Sigmoid colon (tissue), 7 donors: ENCODE data around the gene COL4A2. TPM values are rescaled to one million over a fixed set of nuclear protein-coding genes. Genes with fewer than 3 reads are reported as not detected.

Source experiments
- DNase-seq: peaks from one replicate; pipeline ENCODE4 v3.0.0-alpha.2; 2019
- H3K27ac ChIP-seq, 4 donors: fragments of 200-600 bp; sonication (generic); one replicate each; pipeline ENCODE4 v1.5.1; 2016 to 2019; ENCODE audit warnings: mild to moderate bottlenecking in 1 of 4
- H3K27me3 ChIP-seq, 3 donors: fragments of 200-600 bp; sonication (generic); one replicate each; pipeline ENCODE4 v1.5.1; 2019; ENCODE audit warnings: mild to moderate bottlenecking in 1 of 3
- H3K36me3 ChIP-seq, 4 donors: fragments of 200-600 bp; sonication (generic); one replicate each; pipeline ENCODE4 v1.5.1; 2016 to 2019
- H3K4me1 ChIP-seq, 4 donors: fragments of 200-600 bp; sonication (generic); one replicate each; pipeline ENCODE4 v1.5.1; 2017 to 2019
- H3K4me3 ChIP-seq, 4 donors: fragments of 200-600 bp; sonication (generic); one replicate each; pipeline ENCODE4 v1.5.1; 2017 to 2019; ENCODE audit warnings: mild to moderate bottlenecking in 2 of 4, moderate library complexity in 1 of 4
- H3K9me3 ChIP-seq, 4 donors: fragments of 200-600 bp in 3 of 4; sonication (generic) in 3 of 4; one replicate each; pipeline versions ENCODE4 v1.5.1 to v1.6.1; 2013 to 2019
- EP300 ChIP-seq, 4 donors: sonication (generic); formaldehyde crosslinking; IDR thresholded peaks; one replicate each; pipeline ENCODE4 v1.6.1; 2017; ENCODE audit warnings: antibody characterized with exemption in 4 of 4
- POLR2A ChIP-seq, 2 donors: fragments of 450-650 bp; IDR thresholded peaks; one replicate each; pipeline ENCODE4 v1.6.1; 2016; ENCODE audit warnings: antibody characterized with exemption in 2 of 2, mild to moderate bottlenecking in 2 of 2, moderate library complexity in 2 of 2
- POLR2AphosphoS5 ChIP-seq, 4 donors: sonication (generic); formaldehyde crosslinking; IDR thresholded peaks; one replicate each; pipeline ENCODE4 v1.6.1; 2017; ENCODE audit warnings: antibody characterized with exemption in 4 of 4
- WGBS, 2 donors: extraction: QIAGEN DNeasy Blood & Tissue Kit; methylation state at CpG; one replicate each; pipeline ENCODE4 v1.1.7; 2013; 5-methylcytosine and 5-hydroxymethylcytosine counted together
- intact Hi-C: fragments of 100-400 bp; cut with DNase I; formaldehyde crosslinking; loops from one replicate; pipeline ENCODE4 v1.15.1; 2023
- polyA plus RNA-seq, 3 donors: library from polyadenylated mRNA; stranded (reverse); fragments of 200-250 nt; gene quantifications; one replicate each; pipeline ENCODE4 v1.2.3, GENCODE V29; 2013
- total RNA-seq, 4 donors: library from RNA; depleted of rRNA; stranded (reverse); fragments of >200 nt; gene quantifications; one replicate each; pipeline ENCODE4 v1.1.0, GENCODE V29; 2016
- TF ChIP-seq, protein P1 (sequence below), 4 experiments: fragments of 450-650 bp in 3 of 4; fragments of 200-600 bp in 1 of 4; IDR thresholded peaks; one replicate each; pipeline ENCODE4 v1.5.1; 2016 to 2019; ENCODE audit warnings: antibody characterized with exemption in 4 of 4, mild to moderate bottlenecking in 3 of 4, moderate library complexity in 2 of 4
- donor health status: healthy with polysubstance abuse.
- donor health status: Bipolar disorder and iron deficiency.
- donor health status: healthy.

The COL4A2 gene
- total and polyA plus RNA-seq, 7 donors: 24.0 to 1,039 (median 306) TPM

GRCh38 chr13:110376120-110376519 lies 69.0 kb downstream of the COL4A2 start:
- no peak for DNase-seq
- no peak overlapping the region for H3K4me3 ChIP-seq
- peaks cover 0 to 95% (median 92%) of the 10 kb centered on the region in 4 donors for H3K4me1 ChIP-seq
- intact Hi-C loops: no loop called here
- no peaks in the 10 kb centered on the region for H3K9me3 ChIP-seq
- H3K36me3 ChIP-seq: no peaks in the 10 kb centered on the region
- peak overlapping the region; percentile 68 to 100 (median 84) for H3K27ac ChIP-seq
- TF ChIP-seq POLR2AphosphoS5 (IDR thresholded peaks at IDR 0.05): peak; percentile 56 to 85 (median 66)
- TF ChIP-seq EP300 (IDR thresholded peaks at IDR 0.05): peak in 3 of 4 donors; percentile 34 to 93 (median 58)
- TF ChIP-seq POLR2A (IDR thresholded peaks at IDR 0.05): peak in 1 of 2 donors; percentile 21
- TF ChIP-seq, protein P1, sequence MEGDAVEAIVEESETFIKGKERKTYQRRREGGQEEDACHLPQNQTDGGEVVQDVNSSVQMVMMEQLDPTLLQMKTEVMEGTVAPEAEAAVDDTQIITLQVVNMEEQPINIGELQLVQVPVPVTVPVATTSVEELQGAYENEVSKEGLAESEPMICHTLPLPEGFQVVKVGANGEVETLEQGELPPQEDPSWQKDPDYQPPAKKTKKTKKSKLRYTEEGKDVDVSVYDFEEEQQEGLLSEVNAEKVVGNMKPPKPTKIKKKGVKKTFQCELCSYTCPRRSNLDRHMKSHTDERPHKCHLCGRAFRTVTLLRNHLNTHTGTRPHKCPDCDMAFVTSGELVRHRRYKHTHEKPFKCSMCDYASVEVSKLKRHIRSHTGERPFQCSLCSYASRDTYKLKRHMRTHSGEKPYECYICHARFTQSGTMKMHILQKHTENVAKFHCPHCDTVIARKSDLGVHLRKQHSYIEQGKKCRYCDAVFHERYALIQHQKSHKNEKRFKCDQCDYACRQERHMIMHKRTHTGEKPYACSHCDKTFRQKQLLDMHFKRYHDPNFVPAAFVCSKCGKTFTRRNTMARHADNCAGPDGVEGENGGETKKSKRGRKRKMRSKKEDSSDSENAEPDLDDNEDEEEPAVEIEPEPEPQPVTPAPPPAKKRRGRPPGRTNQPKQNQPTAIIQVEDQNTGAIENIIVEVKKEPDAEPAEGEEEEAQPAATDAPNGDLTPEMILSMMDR (IDR thresholded peaks at IDR 0.05): no peak
- 26 to 61% methylated on average over 5 of the region's 5 CpGs for WGBS, 2 donors
- H3K27me3 ChIP-seq: no peaks in the 10 kb centered on the region

GRCh38 chr13:110377178-110377825 lies 70.2 kb downstream of the COL4A2 start:
- Histone ChIP-seq H3K4me1 (peaks cover 0 to 93% (median 84%) of the 10 kb centered on the region in 4 donors), H3K4me3 (no peak overlapping the region), H3K9me3 (no peaks in the 10 kb centered on the region), H3K36me3 (no peaks in the 10 kb centered on the region), H3K27me3 (no peaks in the 10 kb centered on the region), H3K27ac (peak overlapping the region; percentile 68 to 100 (median 84))
- intact Hi-C loops: no loop called here
- TF ChIP-seq POLR2A (IDR thresholded peaks at IDR 0.05): no peak
- TF ChIP-seq, protein P1 (IDR thresholded peaks at IDR 0.05): no peak
- DNase-seq: no peak
- 74 to 77% methylated on average over 6 of the region's 6 CpGs for WGBS, 2 donors

DNA sequence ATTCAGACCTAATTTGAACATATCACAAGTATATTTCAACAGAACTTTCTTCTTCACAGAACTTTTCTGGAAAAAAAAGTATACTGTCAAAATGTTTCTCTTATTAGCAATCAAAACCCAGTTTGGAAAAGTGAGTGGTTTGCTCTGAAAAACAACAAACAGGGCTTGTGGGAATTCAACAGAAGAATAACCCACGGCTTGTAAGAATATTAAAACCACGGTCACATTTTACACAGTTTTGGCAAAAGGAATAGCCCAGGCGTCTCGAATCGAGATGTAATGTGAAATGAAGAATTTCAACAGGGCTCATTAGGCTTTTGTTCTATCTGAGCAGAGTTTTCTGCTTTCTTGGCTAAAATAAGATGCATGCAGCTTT lies 70.7 kb downstream of the COL4A2 start:
- H3K36me3 ChIP-seq: no peaks in the 10 kb centered on the region
- intact Hi-C loops: no loop called here
- 85 to 90% methylated on average over 5 of the region's 5 CpGs for WGBS, 2 donors
- no peak overlapping the region for H3K4me3 ChIP-seq
- DNase-seq: no peak
- peak overlapping the region; percentile 68 to 100 (median 84) for H3K27ac ChIP-seq
- TF ChIP-seq POLR2AphosphoS5 (IDR thresholded peaks at IDR 0.05) (no peak), EP300 (IDR thresholded peaks at IDR 0.05) (no peak), POLR2A (IDR thresholded peaks at IDR 0.05) (no peak)
- TF ChIP-seq, protein P1 (IDR thresholded peaks at IDR 0.05): no peak
- no peaks in the 10 kb centered on the region for H3K27me3 ChIP-seq
- H3K4me1 ChIP-seq: peaks cover 0 to 91% (median 81%) of the 10 kb centered on the region in 4 donors
- H3K9me3 ChIP-seq: no peaks in the 10 kb centered on the region

DNA sequence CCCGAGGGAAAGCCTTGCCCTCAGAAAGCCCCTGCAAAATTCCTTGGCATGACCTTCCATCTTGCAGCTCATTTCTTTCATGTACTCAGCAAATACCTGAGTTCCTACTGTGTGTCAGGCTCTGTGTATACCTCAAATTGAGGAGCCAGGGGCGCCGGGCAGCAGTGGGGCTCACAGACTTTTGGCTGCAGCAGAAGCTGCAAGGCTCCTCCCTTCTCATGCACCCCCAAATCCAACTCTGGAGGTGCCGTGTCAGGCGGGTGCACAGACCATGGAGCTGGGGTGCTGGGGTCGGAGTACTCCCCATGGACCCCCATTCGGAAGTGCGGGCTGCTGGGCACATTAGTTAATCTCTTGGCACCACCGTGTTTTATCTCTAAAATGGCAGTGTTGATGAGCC lies 72.3 kb downstream of the COL4A2 start:
- TF ChIP-seq POLR2AphosphoS5 (IDR thresholded peaks at IDR 0.05) (no peak), EP300 (IDR thresholded peaks at IDR 0.05) (no peak), POLR2A (IDR thresholded peaks at IDR 0.05) (no peak)
- TF ChIP-seq, protein P1 (IDR thresholded peaks at IDR 0.05): no peak
- peak overlapping the region; percentile 62 to 100 (median 84) for H3K27ac ChIP-seq
- intact Hi-C loops: no loop called here
- no peaks in the 10 kb centered on the region for H3K27me3 ChIP-seq
- H3K4me1 ChIP-seq: peaks cover 0 to 77% (median 67%) of the 10 kb centered on the region in 4 donors
- DNase-seq: no peak
- H3K4me3 ChIP-seq: no peak overlapping the region
- no peaks in the 10 kb centered on the region for H3K36me3 ChIP-seq
- 92 to 96% methylated on average over 9 of the region's 9 CpGs for WGBS, 2 donors
- H3K9me3 ChIP-seq: no peaks in the 10 kb centered on the region
